Measurements from ENCODE around the gene PARD6B.
"Not testable (repeated sequence)": the region's sequence is repeated elsewhere in the genome, so short reads cannot be mapped to it uniquely, and the experiment has no call there.

The PARD6B gene

DNA sequence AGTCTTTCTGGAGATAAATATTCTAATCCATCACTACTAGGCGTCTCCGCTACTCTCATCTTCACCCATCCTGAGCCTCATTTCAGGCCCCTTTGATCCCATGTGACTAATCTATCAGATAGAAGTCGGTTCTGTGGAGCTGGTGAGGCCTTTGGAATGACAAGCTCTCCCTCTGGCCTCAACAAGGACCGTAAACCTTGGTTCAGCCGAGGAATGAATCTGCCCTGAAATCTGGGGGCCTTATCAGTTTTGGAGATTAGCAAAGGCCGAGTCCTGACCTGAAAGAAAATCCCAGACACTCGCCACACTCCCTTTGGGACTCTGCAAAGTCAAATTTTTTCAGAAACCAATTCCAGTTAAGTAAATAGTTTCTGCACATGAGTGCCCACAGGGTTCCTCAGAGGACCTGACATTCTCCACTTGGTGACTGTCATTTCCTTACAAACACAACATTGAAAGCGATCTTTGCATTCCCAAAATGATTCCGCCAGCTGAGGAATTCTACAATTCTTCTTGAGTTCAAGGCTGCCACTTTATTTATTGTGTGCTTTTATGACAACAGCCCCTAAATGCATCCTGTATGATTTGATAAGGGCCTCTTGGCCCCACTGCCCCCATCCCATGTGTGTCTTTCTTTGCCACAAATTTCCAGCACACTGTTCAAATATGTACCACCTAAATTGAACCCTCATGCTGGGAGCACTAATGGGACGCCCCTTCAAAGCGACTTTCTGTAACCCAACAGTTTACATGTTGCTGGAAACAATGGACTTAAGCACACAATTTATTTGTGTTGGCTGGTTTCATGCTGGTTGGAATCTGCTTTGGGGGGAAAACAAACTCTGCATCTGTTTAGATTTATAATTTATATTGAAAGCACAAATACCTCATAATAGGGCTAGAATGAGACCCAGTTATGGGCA lies 30.1 kb upstream of the PARD6B start:
- no peak for DNase-seq
- intact Hi-C loops (cut with DNase I) = no loop called here

DNA sequence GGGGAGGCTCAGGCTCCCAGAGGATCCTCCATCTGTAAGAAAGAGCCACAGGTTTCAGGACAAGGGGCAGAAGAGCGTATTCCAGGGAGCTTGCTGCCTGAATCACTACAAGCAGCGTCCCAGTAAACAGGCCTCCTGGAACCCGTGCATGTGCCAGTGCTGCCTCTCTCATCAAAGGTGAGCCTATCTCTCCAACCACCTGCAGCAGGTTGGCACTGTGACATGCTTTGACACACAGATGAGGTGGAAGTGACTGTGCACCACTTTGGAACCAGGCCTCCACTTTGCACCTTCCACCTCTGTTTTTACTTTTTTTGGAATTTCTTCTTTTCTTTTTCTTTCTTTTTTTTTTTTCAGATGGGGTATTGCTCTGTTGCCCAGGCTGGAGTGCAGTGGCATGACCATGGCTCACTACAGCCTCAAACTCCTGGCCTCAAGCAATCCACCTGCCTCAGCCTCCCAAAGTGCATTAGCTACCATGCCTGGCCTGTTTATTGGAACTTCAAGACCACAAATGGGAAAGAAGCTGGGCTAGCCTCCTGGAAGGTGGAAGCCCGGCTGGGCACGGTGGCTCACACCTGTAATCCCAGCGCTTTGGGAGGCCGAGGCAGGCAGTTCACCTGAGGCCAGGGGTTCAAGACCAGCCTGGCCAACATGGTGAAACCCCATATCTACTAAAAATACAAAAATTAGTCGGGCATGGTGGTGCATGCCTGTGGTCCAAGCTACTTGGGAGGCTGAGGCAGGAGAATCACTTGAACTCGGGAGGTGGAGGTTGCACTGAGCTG lies 27.5 kb upstream of the PARD6B start:
- intact Hi-C loops (cut with DNase I); DNase-seq: not testable (repeated sequence)

DNA sequence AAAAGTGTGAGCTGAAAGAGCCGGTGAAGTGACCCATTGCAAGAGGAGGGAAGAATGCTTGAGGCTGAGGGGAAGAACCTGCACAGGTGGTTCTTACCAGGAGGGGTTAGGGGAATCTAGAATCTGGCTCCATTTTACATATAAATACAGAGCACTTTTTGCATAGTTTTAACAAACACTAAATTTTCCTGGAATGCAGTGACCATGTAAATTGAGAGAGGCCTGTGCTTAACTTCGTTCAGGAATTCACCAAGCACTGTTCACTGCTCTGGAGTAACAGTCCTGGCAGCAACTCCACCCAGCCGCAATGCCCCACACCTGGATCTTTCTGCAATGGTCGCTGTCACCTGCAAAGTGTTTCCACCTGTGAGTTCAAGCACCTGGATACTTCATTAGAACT lies 26.9 kb upstream of the PARD6B start:
- intact Hi-C loops (cut with DNase I) = no loop called here

DNA sequence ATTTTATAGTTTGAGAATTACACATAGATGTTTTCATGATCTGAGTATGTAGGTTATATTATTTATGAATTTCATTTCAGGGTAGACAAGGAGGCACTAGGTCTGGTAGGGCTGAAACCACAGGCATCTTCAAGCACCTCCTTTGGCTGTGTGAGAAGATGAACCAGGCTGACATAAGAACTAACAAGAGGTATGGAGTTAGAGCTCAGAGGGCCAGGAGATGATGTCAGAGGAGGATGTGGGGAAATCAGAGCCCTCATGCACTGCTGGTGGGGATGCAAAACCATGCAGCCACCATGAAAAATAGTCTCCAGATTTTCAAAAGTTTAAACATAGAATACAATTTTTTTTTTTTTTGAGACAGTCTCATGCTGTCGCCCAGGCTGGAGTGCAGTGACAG lies 26.4 kb upstream of the PARD6B start:
- no peak for DNase-seq
- intact Hi-C loops (cut with DNase I) = no loop called here

More for the DNA sequence above, 26.9 kb upstream of the PARD6B start:
- no peak for DNase-seq

DNA sequence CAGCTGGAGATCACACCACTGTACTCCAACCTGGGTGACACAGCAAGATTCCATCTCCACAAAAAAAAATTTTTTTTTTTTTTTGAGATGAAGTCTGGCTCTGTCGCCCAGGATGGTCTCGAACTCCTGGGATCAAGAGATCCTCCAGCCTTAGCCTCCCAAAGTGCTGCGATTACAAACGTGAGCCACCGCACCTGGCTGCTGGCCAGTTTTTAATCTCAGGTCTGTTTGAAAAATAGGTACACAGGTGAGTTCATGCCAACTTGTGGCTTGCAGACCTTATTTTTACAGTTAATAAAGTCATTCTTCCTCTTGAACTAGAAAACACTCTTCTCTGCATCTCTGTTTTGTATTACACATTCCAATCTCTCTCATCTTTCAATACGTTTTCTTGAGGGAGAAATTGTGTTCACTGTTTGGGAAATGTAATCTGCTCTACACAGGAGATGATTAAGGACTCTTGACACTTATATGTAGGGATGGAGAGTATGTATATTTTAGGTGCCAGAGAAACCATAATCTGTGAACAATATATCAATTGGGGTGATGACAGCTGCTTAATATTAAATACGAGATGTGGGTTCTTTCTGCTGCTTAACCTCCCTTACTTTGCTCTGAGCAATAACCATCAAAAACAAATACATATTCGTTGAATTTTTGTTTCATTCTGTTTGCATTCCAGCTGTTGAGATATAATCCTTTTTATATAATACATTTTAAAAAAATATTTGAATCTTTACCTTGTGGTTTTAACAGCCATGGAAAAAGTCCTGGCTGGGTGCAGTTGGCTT lies 22.3 kb upstream of the PARD6B start:
- DNase-seq = no peak
- intact Hi-C loops (cut with DNase I) = no loop called here

DNA sequence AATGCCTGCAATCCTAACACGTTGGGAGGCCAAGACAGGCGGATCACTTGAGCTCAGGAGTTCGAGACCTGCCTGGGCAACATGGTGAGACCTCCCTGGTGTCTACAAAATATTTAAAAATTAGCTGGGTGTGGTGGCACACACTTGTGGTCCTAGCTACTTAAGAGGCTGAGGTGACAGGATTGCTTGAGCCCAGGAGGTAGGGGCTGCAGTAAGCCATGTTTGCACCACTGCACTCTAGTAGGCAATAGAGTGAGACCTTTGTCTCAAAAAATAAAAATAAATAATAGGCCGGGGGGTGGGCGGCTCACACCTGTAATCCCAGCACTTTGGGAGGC lies 21.8 kb upstream of the PARD6B start:
- no peak for DNase-seq
- intact Hi-C loops (cut with DNase I) = no loop called here

DNA sequence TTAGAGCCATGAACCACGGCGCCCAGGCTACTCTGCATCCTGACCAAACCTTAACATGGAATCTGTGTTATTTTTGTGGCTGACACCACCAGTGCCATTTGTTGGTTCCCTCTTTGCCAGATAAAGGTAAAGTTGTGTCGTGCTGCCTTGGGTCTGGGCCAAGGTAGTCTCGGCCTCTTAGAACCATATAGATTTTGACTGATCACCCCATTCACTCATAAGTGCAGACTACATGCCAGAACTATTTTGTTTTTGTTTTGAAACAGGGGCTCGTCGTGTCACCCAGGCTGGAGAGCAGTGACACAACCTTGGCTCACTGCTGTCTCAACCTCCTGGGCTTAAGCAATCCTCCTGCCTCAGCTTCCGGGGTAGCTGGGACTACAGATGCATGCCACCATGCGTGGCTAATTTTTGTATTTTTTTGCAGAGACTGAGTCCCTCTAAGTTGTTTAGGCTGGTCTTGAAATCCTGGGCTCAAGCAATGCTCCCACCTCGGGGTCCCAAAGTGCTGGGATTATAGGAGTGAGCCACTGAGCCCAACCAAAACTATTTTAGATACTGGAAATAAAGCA lies 20.8 kb upstream of the PARD6B start:
- no peak for DNase-seq
- intact Hi-C loops (cut with DNase I) = no loop called here

DNA sequence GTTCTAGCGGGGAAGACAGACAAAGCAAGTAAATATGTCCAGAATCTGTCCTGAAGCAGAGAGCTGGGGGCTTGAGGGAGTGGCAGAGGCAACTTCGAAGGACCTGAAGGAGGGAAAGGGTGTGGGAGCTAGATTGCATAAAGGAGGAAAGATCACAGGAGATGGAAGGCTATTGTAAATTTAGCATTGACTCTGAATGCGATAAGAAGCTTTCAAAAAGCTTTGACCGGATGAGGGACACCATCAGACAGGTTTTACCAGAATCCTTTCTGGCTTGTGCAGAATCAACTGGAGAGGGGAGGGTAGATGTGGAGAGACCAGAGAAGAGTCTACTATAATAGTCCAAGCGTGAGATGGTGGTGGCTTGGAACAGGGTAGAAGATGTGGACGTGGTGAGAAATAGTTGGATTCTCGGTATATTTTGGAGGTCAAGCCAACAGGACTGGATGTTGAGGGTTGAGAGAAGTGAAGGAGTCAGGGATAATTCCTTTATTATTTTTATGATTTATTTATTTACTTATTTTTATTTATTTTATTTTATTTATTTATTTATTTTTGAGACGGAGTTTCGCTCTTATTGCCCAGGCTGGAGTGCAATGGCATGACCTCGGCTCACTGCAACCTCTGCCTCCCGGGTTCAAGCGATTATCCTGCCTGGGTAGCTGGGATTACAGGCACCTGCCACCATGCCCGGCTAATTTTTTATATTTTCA lies 20.1 kb upstream of the PARD6B start:
- no peak for DNase-seq
- intact Hi-C loops (cut with DNase I) = no loop called here

DNA sequence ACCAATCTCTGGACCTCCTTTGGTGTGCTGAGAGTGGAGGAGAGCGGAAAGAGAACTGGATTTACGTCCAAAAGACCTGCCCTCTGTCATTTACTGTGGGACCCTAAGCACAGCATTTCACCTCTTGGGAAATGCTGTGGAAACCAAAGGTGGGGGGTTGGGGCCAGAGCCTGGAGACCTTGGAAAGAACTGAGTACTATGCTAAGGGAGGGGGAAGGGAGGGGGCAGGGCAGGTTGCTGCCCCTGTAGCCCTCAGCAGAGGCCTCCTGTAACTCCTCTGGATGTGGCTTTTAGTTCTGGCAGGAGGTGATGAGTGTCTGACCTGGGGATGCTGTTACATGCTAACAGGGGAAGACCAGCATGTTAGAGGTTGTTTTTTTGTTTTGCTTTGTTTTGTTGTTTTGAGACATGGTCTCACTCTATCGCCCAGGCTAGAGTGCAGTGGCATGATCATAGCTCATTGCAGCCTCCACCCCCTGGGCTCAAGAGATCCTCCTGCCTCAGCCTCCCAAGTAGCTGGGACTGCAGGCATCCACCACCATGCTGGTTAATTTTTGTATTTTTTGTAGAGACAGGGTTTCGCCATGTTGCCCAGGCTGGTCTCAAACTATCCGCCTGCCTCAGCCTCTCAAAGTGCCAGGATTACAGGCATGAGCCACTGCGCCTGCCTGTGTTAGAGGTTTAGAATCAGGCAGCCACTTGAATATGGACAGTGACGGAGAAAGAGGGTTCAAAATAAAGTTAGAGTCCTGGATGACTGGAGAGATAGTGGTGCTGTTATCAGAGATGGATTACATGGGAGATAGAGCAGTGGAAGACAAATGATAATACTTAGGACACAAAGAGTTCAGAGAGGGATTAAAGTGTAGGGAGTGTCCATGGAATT lies 18.4 kb upstream of the PARD6B start:
- intact Hi-C loops (cut with DNase I) = no loop called here
- DNase-seq = no peak

DNA sequence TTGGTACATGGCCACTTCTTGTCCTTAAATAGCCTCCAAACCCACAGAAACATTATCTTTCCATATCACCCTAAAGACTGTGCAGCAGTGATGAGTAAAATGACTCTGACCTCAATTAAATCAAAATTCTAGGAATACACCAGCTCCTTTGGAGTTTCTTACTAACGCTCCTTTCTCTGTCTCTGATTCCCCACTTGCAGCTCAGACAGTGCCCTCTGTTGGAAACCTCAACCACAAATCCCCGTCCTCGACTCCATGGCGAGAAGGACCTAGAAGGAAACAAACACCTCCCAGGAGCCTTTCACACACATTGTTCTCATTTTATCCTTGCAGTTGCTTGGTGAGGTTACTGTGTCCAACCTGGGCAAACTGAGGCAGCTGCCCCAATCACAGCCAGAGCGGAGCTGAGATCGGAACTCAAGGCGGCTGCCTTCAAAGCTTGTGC lies 17.7 kb upstream of the PARD6B start:
- intact Hi-C loops (cut with DNase I) = no loop called here
- DNase-seq = peak in 24 of 42 donors; percentile 11 to 75 (median 44)

DNA sequence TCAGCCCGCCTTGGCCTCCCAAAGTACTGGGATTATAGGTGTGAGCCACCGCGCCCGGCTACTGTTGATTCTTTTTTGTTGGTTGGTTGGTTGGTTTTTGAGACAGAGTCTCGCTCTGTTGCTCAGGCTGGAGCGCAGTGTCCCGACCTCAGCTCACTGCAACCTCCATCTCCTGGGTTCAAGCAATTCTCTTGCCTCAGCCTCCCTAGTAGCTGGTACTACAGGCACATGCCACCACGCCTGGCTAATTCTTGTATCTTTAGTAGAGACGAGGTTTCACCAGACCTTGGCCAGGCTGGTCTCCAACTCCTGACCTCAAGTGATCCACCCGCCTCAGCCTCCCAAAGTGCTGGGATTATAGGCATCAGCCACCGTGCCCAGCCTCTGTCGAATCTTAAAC lies 17.0 kb upstream of the PARD6B start:
- intact Hi-C loops (cut with DNase I); DNase-seq: not testable (repeated sequence)

DNA sequence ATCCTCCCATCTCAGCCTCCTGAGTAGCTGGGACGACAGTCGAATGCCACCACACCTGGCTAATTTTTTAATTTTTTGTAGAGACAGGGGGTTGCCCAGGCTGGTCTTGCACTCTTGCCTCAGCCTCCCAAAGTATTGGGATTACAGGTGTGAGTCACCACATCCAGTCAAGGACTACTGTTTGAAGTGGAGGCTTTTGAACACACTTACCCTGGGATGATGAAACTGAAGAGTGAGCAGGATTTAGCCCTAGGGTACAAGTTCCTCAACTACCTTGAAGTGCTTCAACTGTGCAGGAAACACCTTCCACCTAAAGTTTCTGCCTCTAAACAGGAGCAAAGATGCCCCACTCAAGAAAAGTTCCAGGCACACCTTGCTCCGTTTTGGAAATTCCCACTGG lies 15.7 kb upstream of the PARD6B start:
- intact Hi-C loops (cut with DNase I) = no loop called here
- DNase-seq = peak in 1 of 42 donors; percentile 3

DNA sequence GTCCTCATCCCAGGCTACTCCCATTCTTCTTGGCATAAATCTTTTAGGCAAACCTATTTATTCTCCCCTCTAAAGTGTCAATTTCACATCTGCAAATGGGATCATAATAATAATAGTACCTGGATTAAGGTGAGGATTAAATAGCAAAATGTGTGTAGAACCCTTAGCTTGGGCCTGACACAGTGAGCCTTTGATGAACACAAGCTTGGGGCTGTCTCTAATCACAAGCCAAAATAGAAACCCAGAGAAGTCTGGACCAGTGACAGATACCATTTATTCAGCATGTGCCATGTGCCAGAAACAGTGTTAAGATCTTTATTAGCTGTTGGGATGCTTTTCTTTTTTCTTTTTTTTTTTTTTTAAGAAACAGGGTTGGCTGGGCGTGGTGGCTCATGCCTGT lies 14.9 kb upstream of the PARD6B start:
- intact Hi-C loops (cut with DNase I) = no loop called here
- no peak for DNase-seq

DNA sequence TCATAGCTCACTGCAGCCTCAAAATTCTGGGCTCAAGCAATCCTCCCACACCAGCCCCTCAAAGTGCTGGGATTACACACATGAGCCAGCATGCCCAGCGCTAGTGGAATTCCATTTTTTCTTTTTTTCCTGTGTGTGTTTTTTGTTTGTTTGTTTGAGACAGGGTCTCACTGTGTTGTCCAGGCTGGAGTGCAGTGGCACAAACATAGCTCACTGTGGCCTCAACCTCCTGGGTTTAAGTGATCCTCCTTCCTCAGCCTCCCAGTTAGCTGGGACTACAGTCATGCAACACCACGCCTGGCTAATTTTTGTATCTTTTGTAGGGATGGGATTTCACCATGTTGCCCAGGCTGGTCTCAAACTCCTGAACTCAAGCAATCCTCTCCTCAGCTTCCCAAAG lies 14.1 kb upstream of the PARD6B start:
- intact Hi-C loops (cut with DNase I) = no loop called here

DNA sequence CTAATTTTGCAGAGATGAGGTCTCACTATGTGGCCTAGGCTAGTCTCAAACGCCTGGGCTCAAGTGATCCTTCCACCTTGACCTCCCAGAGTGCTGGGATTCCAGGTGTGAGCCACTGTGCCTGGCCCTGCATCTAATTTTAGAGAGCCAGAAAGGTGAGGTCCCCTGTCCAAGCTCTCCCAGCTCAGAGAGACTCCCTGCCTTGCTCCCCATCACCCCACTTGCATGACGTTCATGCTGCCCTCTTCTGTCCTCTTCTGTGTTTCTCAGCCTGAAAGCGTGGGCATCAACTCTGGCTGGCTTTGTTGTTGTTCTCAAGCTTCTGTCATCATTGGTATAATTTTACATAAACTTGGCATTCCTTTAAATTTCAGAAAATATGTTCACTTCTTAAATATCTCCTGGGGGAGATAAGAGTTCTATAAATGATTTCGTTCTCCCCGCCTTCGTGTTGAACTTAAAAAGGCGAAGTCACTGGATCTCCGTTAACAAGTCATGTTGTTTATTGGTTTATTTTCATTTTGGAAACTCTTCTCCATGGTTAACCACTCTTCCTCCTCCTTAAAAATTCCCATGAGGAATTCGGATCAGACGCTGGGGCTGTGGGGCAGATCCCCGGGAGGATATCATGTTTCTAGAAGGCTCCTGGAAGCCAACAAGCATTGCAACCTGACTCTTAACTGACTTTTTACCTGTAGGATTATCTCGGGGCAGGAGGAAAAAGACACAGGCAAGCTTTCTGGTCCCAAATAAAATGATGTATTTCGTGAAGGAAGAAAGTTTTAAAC lies 13.2 kb upstream of the PARD6B start:
- DNase-seq = peak in 1 of 42 donors; percentile 11
- intact Hi-C loops (cut with DNase I) = no loop called here

More for the DNA sequence above, 14.1 kb upstream of the PARD6B start:
- DNase-seq = no peak

DNA sequence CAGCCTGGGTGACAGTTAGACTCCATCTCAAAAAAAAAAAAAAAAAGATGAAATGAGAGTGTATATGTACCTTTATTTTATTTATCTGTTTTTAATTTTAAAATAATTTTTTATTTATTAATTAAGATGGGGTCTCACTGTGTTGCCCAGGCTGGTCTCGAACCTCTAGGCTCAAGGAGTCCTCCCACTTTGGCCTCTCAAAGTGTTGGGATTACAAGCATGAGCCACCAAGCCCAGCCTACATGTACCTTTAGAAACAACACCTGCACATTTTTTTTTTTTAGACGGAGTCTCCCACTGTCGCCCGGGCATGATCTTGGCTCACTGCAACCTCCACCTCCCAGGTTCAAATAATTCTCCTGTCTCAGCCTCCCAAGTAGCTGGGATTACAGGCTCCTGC lies 12.1 kb upstream of the PARD6B start:
- DNase-seq = peak in 1 of 42 donors; percentile 3
- intact Hi-C loops (cut with DNase I) = no loop called here

DNA sequence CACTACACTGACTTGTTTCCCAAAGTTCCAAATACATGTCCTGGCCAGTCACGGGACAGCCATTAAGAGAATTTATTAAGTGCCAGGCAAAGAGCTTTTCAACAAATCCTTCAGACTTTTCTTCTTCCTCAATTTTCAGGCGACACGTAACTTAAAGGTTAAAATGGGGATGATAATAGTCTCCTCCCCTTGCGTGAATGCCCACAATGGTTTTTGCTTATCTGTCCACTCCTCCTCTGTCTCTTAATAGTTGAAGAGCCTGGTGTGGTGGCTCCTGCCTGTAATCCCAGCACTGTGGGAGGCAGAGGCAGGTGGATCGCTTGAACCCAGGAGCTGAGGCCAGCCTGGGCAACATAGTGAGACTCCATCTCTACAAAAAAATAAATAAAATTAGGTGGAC lies 11.4 kb upstream of the PARD6B start:
- intact Hi-C loops (cut with DNase I) = no loop called here
- peak in 1 of 42 donors; percentile 2 for DNase-seq

Measured in head of caudate nucleus (tissue), 42 donors.